Measurements from ENCODE around the gene KLK12. TPM values are rescaled to one million over a fixed set of nuclear protein-coding genes. Genes with fewer than 3 reads are reported as not detected.

KLK12 gene
- total RNA-seq, 1 experiment from 2014 or later: not detected

- Histone ChIP-seq H3K27ac (ENCODE audit: low read length) (no peak overlapping the region), H3K9ac (ENCODE audit: low read length) (no peak overlapping the region), H3K79me2 (ENCODE audit: low read length) (no peaks in the 10 kb centered on the region), H3K36me3 (ENCODE audit: low read depth, low read length) (no peaks in the 10 kb centered on the region), H3K4me2 (ENCODE audit: low read length) (no peak overlapping the region), H3K9me2 (replicated peaks; ENCODE audit: low read length) (no peaks in the 10 kb centered on the region), H3K27me3 (ENCODE audit: low read length) (no peaks in the 10 kb centered on the region), H2AFZ (ENCODE audit: low read length) (no peak overlapping the region), H4K20me1 (ENCODE audit: low read length) (no peaks in the 10 kb centered on the region), H3F3A (ENCODE audit: low read length, unreplicated experiment) (no peaks in the 10 kb centered on the region), H3K9me3 (ENCODE audit: low read length) (no peaks in the 10 kb centered on the region), H3K4me3 (ENCODE audit: low read length) (no peak overlapping the region), H3K4me1 (ENCODE audit: insufficient read depth, low read length) (peaks cover 21% of the 10 kb centered on the region)
- peak; percentile 23; the same call in 1 of the 2 replicates for ATAC-seq
- BruUV-seq (replicated peaks): no TSS peak
- DNase-seq: no peak
- intact Hi-C loops (cut with micrococcal nuclease): no loop called here
- ChIA-PET POLR2A (ENCODE audit: unreplicated experiment) (no interaction called here), CTCF (no interaction called here)
- TF ChIP-seq EZH2phosphoT487 (IDR thresholded peaks at IDR 0.05; ENCODE audit: borderline replicate concordance, low read length) (no peak), EZH2 (IDR thresholded peaks at IDR 0.05; ENCODE audit: low read length, unreplicated experiment) (no peak)
- TF ChIP-seq, protein P1, sequence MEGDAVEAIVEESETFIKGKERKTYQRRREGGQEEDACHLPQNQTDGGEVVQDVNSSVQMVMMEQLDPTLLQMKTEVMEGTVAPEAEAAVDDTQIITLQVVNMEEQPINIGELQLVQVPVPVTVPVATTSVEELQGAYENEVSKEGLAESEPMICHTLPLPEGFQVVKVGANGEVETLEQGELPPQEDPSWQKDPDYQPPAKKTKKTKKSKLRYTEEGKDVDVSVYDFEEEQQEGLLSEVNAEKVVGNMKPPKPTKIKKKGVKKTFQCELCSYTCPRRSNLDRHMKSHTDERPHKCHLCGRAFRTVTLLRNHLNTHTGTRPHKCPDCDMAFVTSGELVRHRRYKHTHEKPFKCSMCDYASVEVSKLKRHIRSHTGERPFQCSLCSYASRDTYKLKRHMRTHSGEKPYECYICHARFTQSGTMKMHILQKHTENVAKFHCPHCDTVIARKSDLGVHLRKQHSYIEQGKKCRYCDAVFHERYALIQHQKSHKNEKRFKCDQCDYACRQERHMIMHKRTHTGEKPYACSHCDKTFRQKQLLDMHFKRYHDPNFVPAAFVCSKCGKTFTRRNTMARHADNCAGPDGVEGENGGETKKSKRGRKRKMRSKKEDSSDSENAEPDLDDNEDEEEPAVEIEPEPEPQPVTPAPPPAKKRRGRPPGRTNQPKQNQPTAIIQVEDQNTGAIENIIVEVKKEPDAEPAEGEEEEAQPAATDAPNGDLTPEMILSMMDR (conservative IDR thresholded peaks at IDR 0.05; ENCODE audit: low read depth, low read length): no peak
Measured at GRCh38 chr19:50982186-50982585, 52.6 kb downstream of the KLK12 start.

DNA sequence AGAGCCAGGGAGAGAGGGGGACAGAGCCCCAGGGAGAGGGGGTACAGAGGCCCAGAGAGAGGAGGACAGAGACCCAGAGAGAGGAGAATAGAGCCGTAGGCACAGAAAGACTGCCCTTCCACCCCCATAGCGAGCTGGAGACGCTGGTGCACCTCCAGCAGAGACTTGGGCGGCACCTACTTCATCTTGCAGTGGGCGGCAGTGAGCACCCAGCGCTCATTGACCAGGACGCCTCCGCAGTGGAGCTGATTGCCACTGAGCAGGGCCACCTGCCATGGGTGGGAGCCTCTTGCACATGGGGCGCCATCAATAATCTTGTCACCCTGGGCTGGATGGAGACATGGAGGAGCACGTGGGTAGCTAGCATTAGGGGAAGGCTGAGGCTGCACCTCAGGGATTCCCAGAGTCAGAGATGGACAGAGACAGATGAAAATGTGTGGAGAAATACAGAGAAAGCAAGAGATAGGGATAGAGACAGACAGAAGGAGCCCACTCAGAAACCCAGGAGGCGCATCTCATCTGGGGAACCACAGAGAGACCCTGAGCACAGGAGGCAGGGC lies 53.1 kb downstream of the KLK12 start:
- Histone ChIP-seq H2AFZ (ENCODE audit: low read length) (no peak overlapping the region), H3K36me3 (ENCODE audit: low read depth, low read length) (no peaks in the 10 kb centered on the region), H3K4me2 (ENCODE audit: low read length) (no peak overlapping the region), H4K20me1 (ENCODE audit: low read length) (no peaks in the 10 kb centered on the region), H3K79me2 (ENCODE audit: low read length) (no peaks in the 10 kb centered on the region), H3K27me3 (ENCODE audit: low read length) (no peaks in the 10 kb centered on the region), H3K9ac (ENCODE audit: low read length) (no peak overlapping the region), H3F3A (ENCODE audit: low read length, unreplicated experiment) (no peaks in the 10 kb centered on the region), H3K27ac (ENCODE audit: low read length) (no peak overlapping the region), H3K4me1 (ENCODE audit: insufficient read depth, low read length) (peaks cover 21% of the 10 kb centered on the region), H3K9me2 (replicated peaks; ENCODE audit: low read length) (no peaks in the 10 kb centered on the region), H3K4me3 (ENCODE audit: low read length) (no peak overlapping the region), H3K9me3 (ENCODE audit: low read length) (no peaks in the 10 kb centered on the region)
- no peak for ATAC-seq
- no TSS peak for BruUV-seq (replicated peaks)
- no peak for DNase-seq
- intact Hi-C loops (cut with micrococcal nuclease): no loop called here
- CTCF ChIA-PET: no interaction called here
- TF ChIP-seq EZH2 (IDR thresholded peaks at IDR 0.05; ENCODE audit: low read length, unreplicated experiment): no peak
- TF ChIP-seq, protein P1 (conservative IDR thresholded peaks at IDR 0.05; ENCODE audit: low read depth, low read length): no peak
- no peak for TF ChIP-seq EZH2phosphoT487 (IDR thresholded peaks at IDR 0.05; ENCODE audit: borderline replicate concordance, low read length)
- POLR2A ChIA-PET (ENCODE audit: unreplicated experiment): no interaction called here

DNA sequence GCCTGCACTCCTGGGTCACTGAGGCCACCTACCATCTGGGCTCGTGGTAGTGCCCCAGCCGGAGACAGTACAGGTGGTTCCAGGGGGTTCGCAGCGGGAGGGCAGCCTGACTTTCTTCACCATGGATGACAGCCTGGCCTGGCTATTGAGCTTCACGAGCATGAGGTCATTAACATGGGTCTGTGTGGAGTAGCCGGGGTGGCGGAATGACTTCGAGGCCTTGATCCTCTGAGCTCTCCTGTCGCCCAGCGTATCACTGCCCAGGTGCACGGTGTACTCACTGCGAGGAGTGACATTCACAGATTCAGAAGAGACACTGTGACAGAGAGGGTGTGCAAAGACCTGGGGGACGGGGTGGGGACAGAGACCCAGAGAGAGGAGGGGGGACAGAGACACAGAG lies 54.6 kb downstream of the KLK12 start:
- CTCF ChIA-PET: no interaction called here
- intact Hi-C loops (cut with micrococcal nuclease): no loop called here
- no peak for ATAC-seq

More for the DNA sequence above, 54.6 kb downstream of the KLK12 start:
- H3K27ac ChIP-seq (ENCODE audit: low read length): no peak overlapping the region
- no peaks in the 10 kb centered on the region for H4K20me1 ChIP-seq (ENCODE audit: low read length)
- H3F3A ChIP-seq (ENCODE audit: low read length, unreplicated experiment): no peaks in the 10 kb centered on the region
- H3K4me2 ChIP-seq (ENCODE audit: low read length): no peak overlapping the region
- H3K36me3 ChIP-seq (ENCODE audit: low read depth, low read length): no peaks in the 10 kb centered on the region
- no TSS peak for BruUV-seq (replicated peaks)
- no peak for DNase-seq
- no peak overlapping the region for H2AFZ ChIP-seq (ENCODE audit: low read length)
- H3K9ac ChIP-seq (ENCODE audit: low read length): no peak overlapping the region
- H3K4me1 ChIP-seq (ENCODE audit: insufficient read depth, low read length): peaks cover 28% of the 10 kb centered on the region
- no peaks in the 10 kb centered on the region for H3K27me3 ChIP-seq (ENCODE audit: low read length)
- no peaks in the 10 kb centered on the region for H3K9me3 ChIP-seq (ENCODE audit: low read length)
- no peaks in the 10 kb centered on the region for H3K79me2 ChIP-seq (ENCODE audit: low read length)
- no peaks in the 10 kb centered on the region for H3K9me2 ChIP-seq (replicated peaks; ENCODE audit: low read length)
- H3K4me3 ChIP-seq (ENCODE audit: low read length): no peak overlapping the region
- TF ChIP-seq EZH2 (IDR thresholded peaks at IDR 0.05; ENCODE audit: low read length, unreplicated experiment) (no peak), EZH2phosphoT487 (IDR thresholded peaks at IDR 0.05; ENCODE audit: borderline replicate concordance, low read length) (no peak)
- TF ChIP-seq, protein P1 (conservative IDR thresholded peaks at IDR 0.05; ENCODE audit: low read depth, low read length): no peak
- POLR2A ChIA-PET (ENCODE audit: unreplicated experiment): no interaction called here
